Left lung (tissue), 10 donors: ENCODE results near the gene PLOD3. TPM values are rescaled to one million over a fixed set of nuclear protein-coding genes. Genes with fewer than 3 reads are reported as not detected.

Source experiments
- ATAC-seq: fragments of 200-7000 bp; cut with Tn5 transposase; one replicate; pipeline ENCODE4 v1.9.1; 2020; ENCODE audit warnings: moderate library complexity
- DNase-seq, 4 donors: peaks; one replicate each; pipeline ENCODE4 v3.0.0-alpha.2; 2013 to 2020
- H3K27ac ChIP-seq, 2 donors: fragments of 200-600 bp; sonication (generic) in 1 of 2; one replicate each; pipeline versions ENCODE4 v1.5.0 to v1.8.0; 2020 to 2021
- H3K27me3 ChIP-seq, 2 donors: fragments of 200-600 bp; sonication (generic) in 1 of 2; one replicate each; pipeline versions ENCODE4 v1.5.0 to v1.8.0; 2020 to 2021
- H3K36me3 ChIP-seq, 2 donors: fragments of 200-600 bp; sonication (generic) in 1 of 2; one replicate each; pipeline versions ENCODE4 v1.5.0 to v1.8.0; 2020 to 2021
- H3K4me1 ChIP-seq, 2 donors: fragments of 200-600 bp; one replicate each; pipeline ENCODE4 v1.8.0; 2021
- H3K4me3 ChIP-seq, 2 donors: fragments of 200-600 bp; sonication (generic) in 1 of 2; one replicate each; pipeline versions ENCODE4 v1.5.0 to v1.8.0; 2020 to 2021; ENCODE audit warnings: mild to moderate bottlenecking in 1 of 2
- H3K9me3 ChIP-seq, 2 donors: fragments of 200-600 bp; sonication (generic) in 1 of 2; one replicate each; pipeline versions ENCODE4 v1.5.0 to v1.8.0; 2020 to 2021
- intact Hi-C, 2 donors: fragments of 100-400 bp; cut with DNase I; formaldehyde crosslinking; loops; one replicate each; pipeline versions ENCODE4 v1.11.2 to v1.14.2; 2022
- polyA plus RNA-seq, 6 donors: library from polyadenylated mRNA; unstranded; fragments of 120-200 nt; gene quantifications; one replicate each; pipeline ENCODE4 v1.2.1, GENCODE V29; 2013; ENCODE audit not compliant: insufficient read length in 6 of 6
- total RNA-seq, 2 donors: library from RNA; stranded (reverse); fragmentation: NEBNext Ultra II Directional; extraction: Animal tissue kit (Norgen Biotek cat#: 25700); gene quantifications; one replicate each; pipeline ENCODE4 v1.2.1, GENCODE V29; 2021
- TF ChIP-seq, protein P1 (sequence below), 2 donors: fragments of 200-600 bp; sonication (generic) in 1 of 2; IDR thresholded peaks; one replicate each; pipeline versions ENCODE4 v1.5.0 to v1.8.0; 2021; ENCODE audit warnings: antibody characterized with exemption in 2 of 2
- donor health status: DM: no; HTN: yes; CAD: no.
- donor health status: DM: no; HTN: no; CAD: no.

Gene PLOD3
- total and polyA plus RNA-seq, 8 donors, result 60.9 to 120 (median 66.2) TPM

DNA sequence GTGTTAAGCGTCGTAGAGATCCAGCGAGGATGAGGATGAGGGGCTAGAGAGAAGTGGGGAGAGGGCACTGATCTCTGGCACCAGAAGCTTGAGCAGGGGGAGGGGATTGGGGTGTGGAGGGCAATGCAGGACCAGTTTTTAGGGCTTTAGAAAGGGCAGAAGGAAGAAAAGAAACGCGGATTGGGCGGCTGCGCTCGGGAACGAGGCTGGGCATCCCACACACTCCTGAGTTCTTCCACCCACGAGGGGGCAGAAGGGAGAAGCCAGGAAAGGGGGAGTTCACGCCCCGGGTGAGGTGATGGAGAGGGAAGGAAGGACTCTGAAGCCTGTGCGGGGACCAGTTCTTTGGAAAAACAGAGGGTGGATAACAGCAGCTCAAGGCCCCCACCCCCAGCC is 45.9 kb downstream of the PLOD3 start:
- DNase-seq (no peak), ATAC-seq (no peak)
- Histone ChIP-seq H3K36me3 (no peaks in the 10 kb centered on the region), H3K9me3 (no peaks in the 10 kb centered on the region), H3K27ac (no peak overlapping the region), H3K27me3 (peaks cover 94 to 100% of the 10 kb centered on the region in 2 donors), H3K4me1 (peaks cover 14 to 39% of the 10 kb centered on the region in 2 donors), H3K4me3 (no peak overlapping the region)
- intact Hi-C loops, result no loop called here
- TF ChIP-seq, protein P1, sequence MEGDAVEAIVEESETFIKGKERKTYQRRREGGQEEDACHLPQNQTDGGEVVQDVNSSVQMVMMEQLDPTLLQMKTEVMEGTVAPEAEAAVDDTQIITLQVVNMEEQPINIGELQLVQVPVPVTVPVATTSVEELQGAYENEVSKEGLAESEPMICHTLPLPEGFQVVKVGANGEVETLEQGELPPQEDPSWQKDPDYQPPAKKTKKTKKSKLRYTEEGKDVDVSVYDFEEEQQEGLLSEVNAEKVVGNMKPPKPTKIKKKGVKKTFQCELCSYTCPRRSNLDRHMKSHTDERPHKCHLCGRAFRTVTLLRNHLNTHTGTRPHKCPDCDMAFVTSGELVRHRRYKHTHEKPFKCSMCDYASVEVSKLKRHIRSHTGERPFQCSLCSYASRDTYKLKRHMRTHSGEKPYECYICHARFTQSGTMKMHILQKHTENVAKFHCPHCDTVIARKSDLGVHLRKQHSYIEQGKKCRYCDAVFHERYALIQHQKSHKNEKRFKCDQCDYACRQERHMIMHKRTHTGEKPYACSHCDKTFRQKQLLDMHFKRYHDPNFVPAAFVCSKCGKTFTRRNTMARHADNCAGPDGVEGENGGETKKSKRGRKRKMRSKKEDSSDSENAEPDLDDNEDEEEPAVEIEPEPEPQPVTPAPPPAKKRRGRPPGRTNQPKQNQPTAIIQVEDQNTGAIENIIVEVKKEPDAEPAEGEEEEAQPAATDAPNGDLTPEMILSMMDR (IDR thresholded peaks at IDR 0.05), result no peak

DNA sequence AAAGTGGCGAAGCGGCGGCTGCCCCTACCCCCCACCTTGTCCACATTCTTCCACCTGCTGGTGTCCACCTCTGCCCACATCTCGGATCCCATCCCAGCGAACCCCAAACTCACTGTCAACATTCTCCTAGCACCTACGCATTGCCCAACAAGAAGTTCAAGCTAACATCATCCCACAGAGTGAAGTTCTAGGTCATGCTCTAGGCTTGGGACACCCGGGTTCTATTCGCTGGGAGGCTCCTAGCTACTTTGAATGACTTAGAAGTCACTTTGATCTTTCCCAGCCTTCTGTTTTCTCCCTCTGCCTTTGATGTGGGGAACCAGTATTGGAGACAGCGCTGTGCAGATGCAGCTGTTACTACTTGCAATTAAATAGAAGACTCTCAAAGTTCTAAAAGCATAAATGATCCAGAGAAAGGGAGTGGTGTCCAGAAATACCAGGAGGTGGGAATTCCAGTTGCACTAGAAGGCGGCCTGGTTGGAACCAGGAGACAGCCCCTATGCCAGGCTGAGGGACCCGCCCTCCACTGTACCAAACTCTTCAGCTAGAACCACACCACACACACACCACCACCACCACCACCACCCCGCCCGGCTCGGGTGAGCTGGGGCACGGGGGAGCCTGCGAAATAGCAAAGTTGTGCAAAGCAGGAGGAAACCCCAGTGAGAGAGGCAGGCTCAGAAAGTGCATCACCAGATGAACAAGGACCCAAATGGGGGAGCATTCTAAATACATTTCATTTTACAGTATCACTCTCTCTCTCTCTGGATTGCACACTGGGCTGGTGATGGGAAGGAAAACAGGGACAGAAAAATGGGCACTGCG is 46.6 kb downstream of the PLOD3 start:
- Histone ChIP-seq H3K9me3 (no peaks in the 10 kb centered on the region), H3K27ac (no peak overlapping the region), H3K36me3 (no peaks in the 10 kb centered on the region), H3K27me3 (peaks cover 93 to 100% of the 10 kb centered on the region in 2 donors), H3K4me1 (peaks cover 14 to 43% of the 10 kb centered on the region in 2 donors), H3K4me3 (no peak overlapping the region)
- TF ChIP-seq, protein P1 (IDR thresholded peaks at IDR 0.05), result no peak
- DNase-seq, result no peak
- intact Hi-C loops, result no loop called here
- ATAC-seq, result no peak

DNA sequence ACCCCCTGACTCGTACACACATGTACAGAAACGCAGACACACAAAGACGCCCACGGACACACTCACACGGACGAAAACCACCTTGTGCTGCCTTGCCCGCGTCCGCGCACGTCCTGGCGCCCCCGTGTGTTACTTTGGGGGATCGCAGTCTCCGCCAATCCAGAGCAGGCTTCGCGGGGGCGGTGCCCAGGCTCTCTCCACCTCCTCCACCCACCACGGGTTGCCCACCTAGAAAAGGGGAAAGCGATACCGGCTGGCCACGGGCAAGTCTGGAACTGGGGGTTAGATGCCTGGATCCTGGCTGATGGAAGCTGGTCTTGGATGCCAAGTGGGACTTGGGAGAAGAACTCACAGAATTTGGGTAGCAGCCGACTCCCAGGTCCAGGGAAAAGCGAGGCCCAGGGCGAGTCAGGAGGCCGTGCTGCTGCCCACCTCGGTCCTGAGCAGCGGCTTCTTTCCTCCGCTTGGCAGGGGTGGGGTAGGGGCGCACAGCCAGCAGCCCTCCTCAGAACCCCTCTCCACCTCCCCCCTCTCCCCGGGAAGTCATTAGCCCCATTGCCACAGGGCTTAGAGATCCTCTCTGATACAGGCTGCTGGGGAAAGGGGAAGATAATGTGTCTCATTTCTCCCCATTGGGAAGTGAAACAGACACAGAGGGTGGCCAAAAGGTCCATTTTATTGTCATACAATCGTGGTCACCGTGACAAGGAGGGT is 47.4 kb downstream of the PLOD3 start:
- no peak overlapping the region for H3K4me3 ChIP-seq
- TF ChIP-seq, protein P1 (IDR thresholded peaks at IDR 0.05), result peak; percentile 85 to 93
- H3K4me1 ChIP-seq, result peaks cover 14 to 52% of the 10 kb centered on the region in 2 donors
- intact Hi-C loops, result no loop called here
- H3K27me3 ChIP-seq, result peaks cover 90 to 100% of the 10 kb centered on the region in 2 donors
- no peaks in the 10 kb centered on the region for H3K36me3 ChIP-seq
- no peak overlapping the region for H3K27ac ChIP-seq
- DNase-seq (peak in 3 of 4 donors; percentile 62 to 94 (median 67)), ATAC-seq (peak; percentile 63)
- no peaks in the 10 kb centered on the region for H3K9me3 ChIP-seq

DNA sequence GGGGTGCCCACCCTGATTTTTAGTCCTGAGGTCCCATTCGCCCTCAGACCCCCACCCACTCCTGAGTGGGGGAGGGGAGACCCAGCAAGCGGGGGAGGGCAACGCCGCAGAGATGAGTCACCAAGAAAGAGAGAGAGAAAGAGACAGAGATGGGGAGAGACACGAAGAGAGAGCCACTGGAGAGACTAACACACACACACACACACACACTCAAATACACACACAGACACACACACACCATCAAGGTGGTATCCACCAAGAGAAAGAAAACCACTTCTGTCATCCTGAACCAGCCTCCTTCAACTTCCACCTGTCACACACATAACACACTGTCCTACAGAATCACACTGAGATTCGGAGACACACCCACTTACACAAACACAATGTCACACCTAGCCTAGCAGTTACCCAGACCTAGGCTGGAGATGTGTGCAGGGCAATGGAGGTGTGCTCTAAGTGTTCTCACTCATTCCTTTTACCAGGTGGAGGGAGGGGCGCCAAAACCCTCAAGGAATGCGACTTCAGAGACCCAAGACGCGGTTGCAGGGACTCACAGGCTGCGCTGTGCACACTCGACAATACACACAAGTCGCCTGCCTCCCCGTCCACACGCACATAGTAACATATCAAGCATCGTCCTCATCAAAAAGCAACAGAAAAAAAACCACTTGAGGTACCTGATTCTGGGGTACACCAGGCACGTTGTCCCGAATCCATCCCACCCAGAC is 48.1 kb downstream of the PLOD3 start:
- intact Hi-C loops, result no loop called here
- H3K36me3 ChIP-seq, result no peaks in the 10 kb centered on the region
- TF ChIP-seq, protein P1 (IDR thresholded peaks at IDR 0.05), result no peak
- H3K9me3 ChIP-seq, result no peaks in the 10 kb centered on the region
- DNase-seq (peak in 1 of 4 donors; percentile 11), ATAC-seq (no peak)
- no peak overlapping the region for H3K4me3 ChIP-seq
- H3K4me1 ChIP-seq, result peaks cover 18 to 59% of the 10 kb centered on the region in 2 donors
- H3K27me3 ChIP-seq, result peaks cover 90 to 100% of the 10 kb centered on the region in 2 donors
- H3K27ac ChIP-seq, result no peak overlapping the region
